ENCODE measurements around the gene NNAT.

The NNAT gene

GRCh38 chr20:37479266-37479665, 41.8 kb upstream of the NNAT start:
- Histone ChIP-seq H3K27ac (replicated peaks) (no peak overlapping the region), H3K27me3 (ENCODE audit: insufficient read depth, poor library complexity, severe bottlenecking) (peaks cover 4% of the 10 kb centered on the region), H3K4me3 (replicated peaks; ENCODE audit: insufficient read depth, low read length) (no peak overlapping the region)
- no peak for TF ChIP-seq SPI1 (IDR thresholded peaks at IDR 0.05; ENCODE audit: borderline replicate concordance, low read depth)
- TF ChIP-seq, protein P1, sequence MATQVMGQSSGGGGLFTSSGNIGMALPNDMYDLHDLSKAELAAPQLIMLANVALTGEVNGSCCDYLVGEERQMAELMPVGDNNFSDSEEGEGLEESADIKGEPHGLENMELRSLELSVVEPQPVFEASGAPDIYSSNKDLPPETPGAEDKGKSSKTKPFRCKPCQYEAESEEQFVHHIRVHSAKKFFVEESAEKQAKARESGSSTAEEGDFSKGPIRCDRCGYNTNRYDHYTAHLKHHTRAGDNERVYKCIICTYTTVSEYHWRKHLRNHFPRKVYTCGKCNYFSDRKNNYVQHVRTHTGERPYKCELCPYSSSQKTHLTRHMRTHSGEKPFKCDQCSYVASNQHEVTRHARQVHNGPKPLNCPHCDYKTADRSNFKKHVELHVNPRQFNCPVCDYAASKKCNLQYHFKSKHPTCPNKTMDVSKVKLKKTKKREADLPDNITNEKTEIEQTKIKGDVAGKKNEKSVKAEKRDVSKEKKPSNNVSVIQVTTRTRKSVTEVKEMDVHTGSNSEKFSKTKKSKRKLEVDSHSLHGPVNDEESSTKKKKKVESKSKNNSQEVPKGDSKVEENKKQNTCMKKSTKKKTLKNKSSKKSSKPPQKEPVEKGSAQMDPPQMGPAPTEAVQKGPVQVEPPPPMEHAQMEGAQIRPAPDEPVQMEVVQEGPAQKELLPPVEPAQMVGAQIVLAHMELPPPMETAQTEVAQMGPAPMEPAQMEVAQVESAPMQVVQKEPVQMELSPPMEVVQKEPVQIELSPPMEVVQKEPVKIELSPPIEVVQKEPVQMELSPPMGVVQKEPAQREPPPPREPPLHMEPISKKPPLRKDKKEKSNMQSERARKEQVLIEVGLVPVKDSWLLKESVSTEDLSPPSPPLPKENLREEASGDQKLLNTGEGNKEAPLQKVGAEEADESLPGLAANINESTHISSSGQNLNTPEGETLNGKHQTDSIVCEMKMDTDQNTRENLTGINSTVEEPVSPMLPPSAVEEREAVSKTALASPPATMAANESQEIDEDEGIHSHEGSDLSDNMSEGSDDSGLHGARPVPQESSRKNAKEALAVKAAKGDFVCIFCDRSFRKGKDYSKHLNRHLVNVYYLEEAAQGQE (IDR thresholded peaks at IDR 0.05; ENCODE audit: insufficient replicate concordance, low read depth): no peak
- no peak for TF ChIP-seq GABPA (IDR thresholded peaks at IDR 0.05; ENCODE audit: low read depth)
- no peak for TF ChIP-seq POLR2AphosphoS5 (IDR thresholded peaks at IDR 0.05; ENCODE audit: low read depth)
- TF ChIP-seq, protein P2, sequence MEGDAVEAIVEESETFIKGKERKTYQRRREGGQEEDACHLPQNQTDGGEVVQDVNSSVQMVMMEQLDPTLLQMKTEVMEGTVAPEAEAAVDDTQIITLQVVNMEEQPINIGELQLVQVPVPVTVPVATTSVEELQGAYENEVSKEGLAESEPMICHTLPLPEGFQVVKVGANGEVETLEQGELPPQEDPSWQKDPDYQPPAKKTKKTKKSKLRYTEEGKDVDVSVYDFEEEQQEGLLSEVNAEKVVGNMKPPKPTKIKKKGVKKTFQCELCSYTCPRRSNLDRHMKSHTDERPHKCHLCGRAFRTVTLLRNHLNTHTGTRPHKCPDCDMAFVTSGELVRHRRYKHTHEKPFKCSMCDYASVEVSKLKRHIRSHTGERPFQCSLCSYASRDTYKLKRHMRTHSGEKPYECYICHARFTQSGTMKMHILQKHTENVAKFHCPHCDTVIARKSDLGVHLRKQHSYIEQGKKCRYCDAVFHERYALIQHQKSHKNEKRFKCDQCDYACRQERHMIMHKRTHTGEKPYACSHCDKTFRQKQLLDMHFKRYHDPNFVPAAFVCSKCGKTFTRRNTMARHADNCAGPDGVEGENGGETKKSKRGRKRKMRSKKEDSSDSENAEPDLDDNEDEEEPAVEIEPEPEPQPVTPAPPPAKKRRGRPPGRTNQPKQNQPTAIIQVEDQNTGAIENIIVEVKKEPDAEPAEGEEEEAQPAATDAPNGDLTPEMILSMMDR (IDR thresholded peaks at IDR 0.05; ENCODE audit: insufficient read depth, low read length): no peak
- no peak for DNase-seq (ENCODE audit: low read depth in 1 of 2, low spot score in 1 of 2)

- peaks cover 4% of the 10 kb centered on the region for H3K27me3 ChIP-seq (ENCODE audit: insufficient read depth, poor library complexity, severe bottlenecking)
- no peak overlapping the region for H3K4me3 ChIP-seq (replicated peaks; ENCODE audit: insufficient read depth, low read length)
- no peak for DNase-seq (ENCODE audit: low read depth in 1 of 2, low spot score in 1 of 2)
- H3K27ac ChIP-seq (replicated peaks): no peak overlapping the region
- TF ChIP-seq SPI1 (IDR thresholded peaks at IDR 0.05; ENCODE audit: borderline replicate concordance, low read depth) (no peak), POLR2AphosphoS5 (IDR thresholded peaks at IDR 0.05; ENCODE audit: low read depth) (no peak)
- TF ChIP-seq, protein P1 (IDR thresholded peaks at IDR 0.05; ENCODE audit: insufficient replicate concordance, low read depth): no peak
- TF ChIP-seq, protein P2 (IDR thresholded peaks at IDR 0.05; ENCODE audit: insufficient read depth, low read length): no peak
These were observed 40.9 kb upstream of the NNAT start for GRCh38 chr20:37479925-37480691.

DNA sequence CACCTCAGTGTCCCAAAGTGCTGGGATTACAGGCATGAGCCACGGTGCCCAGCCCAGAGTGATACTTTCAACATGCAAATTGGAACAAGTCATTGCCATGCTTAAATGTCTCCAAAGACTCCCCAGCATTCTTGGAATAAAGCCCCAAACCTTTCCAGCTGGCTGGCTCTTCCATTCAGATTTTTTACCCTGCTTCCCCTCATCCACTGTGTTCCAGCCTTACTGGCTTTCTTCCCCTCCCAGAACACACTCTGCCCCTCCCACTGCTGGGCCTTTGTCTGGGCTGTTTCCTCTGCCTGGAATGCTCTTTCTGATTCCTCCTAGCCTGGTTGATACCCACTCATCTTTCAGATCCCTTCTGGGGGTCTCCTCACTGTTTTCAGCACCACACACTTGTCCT, 40.1 kb upstream of the NNAT start:
- Histone ChIP-seq H3K27me3 (ENCODE audit: insufficient read depth, poor library complexity, severe bottlenecking) (peaks cover 4% of the 10 kb centered on the region), H3K27ac (replicated peaks) (no peak overlapping the region), H3K4me3 (replicated peaks; ENCODE audit: insufficient read depth, low read length) (no peak overlapping the region)
- TF ChIP-seq, protein P1 (IDR thresholded peaks at IDR 0.05; ENCODE audit: insufficient replicate concordance, low read depth): no peak
- TF ChIP-seq, protein P2 (IDR thresholded peaks at IDR 0.05; ENCODE audit: insufficient read depth, low read length): no peak
- TF ChIP-seq GABPA (IDR thresholded peaks at IDR 0.05; ENCODE audit: low read depth): no peak
- no peak for TF ChIP-seq SPI1 (IDR thresholded peaks at IDR 0.05; ENCODE audit: borderline replicate concordance, low read depth)
- TF ChIP-seq POLR2AphosphoS5 (IDR thresholded peaks at IDR 0.05; ENCODE audit: low read depth): no peak
- DNase-seq (ENCODE audit: low read depth in 1 of 2, low spot score in 1 of 2): no peak

Data from HL-60 (cell line).